Keratinocyte (primary cell): ENCODE measurements around the gene SYNGR1. TPM values are rescaled to one million over a fixed set of nuclear protein-coding genes. Genes with fewer than 3 reads are reported as not detected.

Experiments
- DNase-seq: peaks from one replicate; pipeline ENCODE4 v3.0.0-alpha.2; 2011; ENCODE audit warnings: low read depth, missing footprints, low spot score
- FAIRE-seq: peaks from 2 replicates; lab custom pipeline; 2011; peaks lifted over from hg19 to GRCh38; lab: Jason Lieb, UNC
- H2AFZ ChIP-seq: 2 replicates; pipeline ENCODE4 v1.6.0; 2012; ENCODE audit warnings: low read length, control low read depth, inconsistent platforms; ENCODE audit not compliant: control insufficient read depth
- H3K27ac ChIP-seq: 2 replicates; pipeline ENCODE4 v1.5.1; 2011; ENCODE audit warnings: low read length; ENCODE audit not compliant: control insufficient read depth, insufficient read depth
- H3K27me3 ChIP-seq: 3 replicates; pipeline ENCODE4 v1.6.0; 2011; ENCODE audit warnings: low read length; ENCODE audit not compliant: control insufficient read depth, insufficient read depth; ENCODE audit errors: extremely low read depth
- H3K36me3 ChIP-seq, 2 experiments: 2 replicates in 1 of 2; 3 replicates in 1 of 2; pipeline ENCODE4 v1.5.1; 2011; ENCODE audit warnings: low read length in 2 of 2, mild to moderate bottlenecking in 1 of 2; ENCODE audit not compliant: control insufficient read depth in 2 of 2, insufficient read depth in 2 of 2; ENCODE audit errors: extremely low read depth in 1 of 2
- H3K4me1 ChIP-seq: 3 replicates; pipeline ENCODE4 v1.5.1; 2011; ENCODE audit warnings: low read length; ENCODE audit not compliant: control insufficient read depth, insufficient read depth; ENCODE audit errors: extremely low read depth
- H3K4me2 ChIP-seq: 3 replicates; pipeline ENCODE4 v1.6.0; 2011; ENCODE audit warnings: low read depth, low read length; ENCODE audit not compliant: control insufficient read depth, insufficient read depth; ENCODE audit errors: extremely low read depth
- H3K4me3 ChIP-seq, 3 experiments: fragments of 200-600 bp in 1 of 3; sonication (generic) in 1 of 3; 2 replicates in 2 of 3; 3 replicates in 1 of 3; pipeline ENCODE4 v1.5.1; 2011 to 2016; ENCODE audit warnings: low read length in 3 of 3, mild to moderate bottlenecking in 3 of 3, control low read depth in 2 of 3, inconsistent platforms in 1 of 3, low read depth in 1 of 3, mixed read lengths in 1 of 3, mixed run types in 1 of 3, moderate library complexity in 1 of 3; ENCODE audit not compliant: control insufficient read depth in 2 of 3, insufficient read depth in 2 of 3; ENCODE audit errors: extremely low read depth in 1 of 3
- H3K79me2 ChIP-seq: 2 replicates; pipeline ENCODE4 v1.6.0; 2012; ENCODE audit warnings: low read length; ENCODE audit not compliant: control insufficient read depth, insufficient read depth
- H3K9ac ChIP-seq: 3 replicates; pipeline ENCODE4 v1.6.0; 2011; ENCODE audit warnings: low read length; ENCODE audit not compliant: control insufficient read depth, insufficient read depth; ENCODE audit errors: extremely low read depth
- H3K9me1 ChIP-seq: 3 replicates; pipeline ENCODE4 v1.6.0; 2011; ENCODE audit warnings: low read length; ENCODE audit not compliant: control insufficient read depth, insufficient read depth; ENCODE audit errors: extremely low read depth
- H3K9me3 ChIP-seq: 2 replicates; pipeline ENCODE4 v1.5.1; 2012; ENCODE audit warnings: low read depth, low read length; ENCODE audit not compliant: control insufficient read depth
- H4K20me1 ChIP-seq: 3 replicates; pipeline ENCODE4 v1.6.0; 2011; ENCODE audit warnings: low read length; ENCODE audit not compliant: control insufficient read depth, insufficient read depth; ENCODE audit errors: extremely low read depth
- CTCF ChIP-seq, 3 experiments: IDR thresholded peaks in 1 of 3; conservative IDR thresholded peaks in 1 of 3; optimal IDR thresholded peaks in 1 of 3; 2 replicates in 2 of 3; 3 replicates in 1 of 3; pipeline versions ENCODE3 to v1.5.1; 2011; ENCODE audit warnings: low read length in 3 of 3, mild to moderate bottlenecking in 3 of 3, moderate library complexity in 2 of 3, control low read depth in 1 of 3, inconsistent platforms in 1 of 3; ENCODE audit not compliant: insufficient read depth in 2 of 3; ENCODE audit errors: extremely low read depth in 1 of 3
- EZH2 ChIP-seq: IDR thresholded peaks from one replicate; pipeline ENCODE4 v1.6.1; 2012; ENCODE audit warnings: inconsistent platforms, mild to moderate bottlenecking, low read length, moderate library complexity
- dilution Hi-C: fragments of 300-500 bp; cut with MboI; formaldehyde crosslinking; loops from one replicate; pipeline ENCODE4 v1.7.0; 2020; ENCODE audit warnings: low sequenced_read_pairs; ENCODE audit not compliant: extremely low pct_ligation_motif_present
- polyA plus RNA-seq, 5 experiments: library from polyadenylated mRNA; depleted of rRNA in 3 of 5; stranded (reverse) in 3 of 5; stranded (forward) in 1 of 5; unstranded in 1 of 5; fragments of >200 nt; gene quantifications; 1 replicate in 1 of 5; 2 replicates in 3 of 5; 3 replicates in 1 of 5; pipeline versions ENCODE4 v1.2.1 to v1.2.3, GENCODE V29; 2011 to 2012; ENCODE audit warnings: missing spikeins in 2 of 5, low read depth in 1 of 5, low replicate concordance in 1 of 5

SYNGR1 gene
- polyA plus RNA-seq, 1 donor (not counting 4 experiments of a cell fraction or from before 2014, with no cell fraction given) = 0.63 TPM

- dilution Hi-C loops = no loop called here
- Histone ChIP-seq H3K79me2 (no peaks in the 10 kb centered on the region), H3K36me3 (peaks cover 29 to 37% of the 10 kb centered on the region in 2 experiments), H3K4me1 (no peaks in the 10 kb centered on the region), H2AFZ (no peak overlapping the region), H3K9me1 (peaks cover 2% of the 10 kb centered on the region), H4K20me1 (no peaks in the 10 kb centered on the region), H3K9me3 (no peaks in the 10 kb centered on the region), H3K4me3 (no peak overlapping the region), H3K9ac (no peak overlapping the region), H3K4me2 (no peak overlapping the region), H3K27ac (no peak overlapping the region), H3K27me3 (no peaks in the 10 kb centered on the region)
- no peak for TF ChIP-seq CTCF (optimal IDR thresholded peaks at IDR 0.05 in 1 of 3, IDR thresholded peaks at IDR 0.05 in 1 of 3, conservative IDR thresholded peaks at IDR 0.05 in 1 of 3; ENCODE audit: extremely low read depth in 1 of 3, insufficient read depth in 2 of 3, low read length in 3 of 3)
- TF ChIP-seq EZH2 = no peak
- DNase-seq (no peak), FAIRE-seq (no peak)
Measured at GRCh38 chr22:39419096-39419495, 69.3 kb downstream of the SYNGR1 start.

GRCh38 chr22:39419911-39420310, 70.1 kb downstream of the SYNGR1 start:
- H3K27ac ChIP-seq = no peak overlapping the region
- FAIRE-seq (no peak), DNase-seq (no peak)
- no peaks in the 10 kb centered on the region for H3K27me3 ChIP-seq
- no peaks in the 10 kb centered on the region for H3K9me3 ChIP-seq
- no peak overlapping the region for H3K4me2 ChIP-seq
- no peak overlapping the region for H2AFZ ChIP-seq
- peaks cover 32 to 41% of the 10 kb centered on the region in 2 experiments for H3K36me3 ChIP-seq
- TF ChIP-seq EZH2 (no peak), CTCF (optimal IDR thresholded peaks at IDR 0.05 in 1 of 3, IDR thresholded peaks at IDR 0.05 in 1 of 3, conservative IDR thresholded peaks at IDR 0.05 in 1 of 3; ENCODE audit: extremely low read depth in 1 of 3, insufficient read depth in 2 of 3, low read length in 3 of 3) (no peak)
- dilution Hi-C loops = no loop called here
- no peak overlapping the region for H3K4me3 ChIP-seq
- H3K79me2 ChIP-seq = no peaks in the 10 kb centered on the region
- H3K9ac ChIP-seq = no peak overlapping the region
- no peaks in the 10 kb centered on the region for H3K4me1 ChIP-seq
- no peaks in the 10 kb centered on the region for H4K20me1 ChIP-seq
- peaks cover 2% of the 10 kb centered on the region for H3K9me1 ChIP-seq
